Activated CD4-positive, alpha-beta T cell treated with anti-CD3 and anti-CD28 coated beads, Interleukin-2, Interleukin-6, amounts not matched to agents 100 ng/mL and 50 ng/mL, durations not matched to agents 16 hours and 8 hours (primary cell): ENCODE measurements around the gene TCTN2.

ENCODE experiments used
- DNase-seq: peaks from one replicate; pipeline ENCODE4 v3.0.0-alpha.2; 2020

TCTN2 gene

DNA sequence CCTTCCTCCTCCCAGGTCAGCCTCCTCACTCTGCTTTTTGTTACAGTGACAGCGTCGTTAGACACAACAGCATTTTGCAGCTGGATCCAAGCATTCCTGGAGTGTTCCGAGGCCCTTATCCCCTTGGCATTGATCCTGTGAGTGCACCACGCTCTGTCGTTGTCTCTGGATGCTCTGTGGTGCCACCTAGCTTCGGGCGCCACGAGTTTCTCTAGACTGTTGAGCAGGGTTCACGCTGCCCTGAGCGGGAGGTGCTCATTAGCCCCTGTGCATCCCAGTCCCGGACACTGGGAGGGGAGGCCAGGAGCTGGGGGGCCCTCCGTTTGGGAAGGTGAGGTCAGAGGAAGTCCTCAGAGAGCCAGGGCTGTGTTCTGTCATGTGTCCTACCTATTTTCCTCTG is 73.9 kb downstream of the TCTN2 start:
- DNase-seq: no peak

- no peak for DNase-seq
Measured at GRCh38 chr12:123747309-123747708, 76.4 kb downstream of the TCTN2 start.

- DNase-seq: no peak
Measured at GRCh38 chr12:123748161-123748560, 77.2 kb downstream of the TCTN2 start.

GRCh38 chr12:123748661-123749060 is 77.7 kb downstream of the TCTN2 start:
- no peak for DNase-seq

- no peak for DNase-seq
Measured at GRCh38 chr12:123749355-123749754, 78.4 kb downstream of the TCTN2 start.

DNA sequence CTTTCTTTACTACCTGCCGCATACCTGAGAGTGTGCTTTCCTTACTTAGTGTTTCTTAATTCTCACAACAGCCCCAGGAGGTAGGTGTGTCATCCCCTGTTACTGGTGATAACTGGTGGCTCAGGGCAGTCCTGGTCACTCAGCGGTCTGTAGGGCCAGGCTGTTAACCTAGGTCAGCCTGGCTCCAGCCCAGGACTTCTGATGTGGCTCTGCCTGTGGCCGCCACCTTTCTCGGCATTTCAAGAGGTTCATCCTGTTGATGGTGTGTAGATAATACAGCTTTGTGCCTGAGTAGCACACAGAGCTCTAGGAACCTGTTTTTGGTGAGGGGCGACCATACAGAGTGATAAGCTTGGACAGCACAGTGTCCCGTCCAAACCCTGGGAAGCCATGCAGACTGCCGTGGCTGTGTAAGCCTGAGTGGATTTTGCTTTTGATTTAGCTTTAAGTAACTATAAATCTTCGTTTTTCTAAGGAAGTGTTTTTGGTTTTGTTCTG is 79.3 kb downstream of the TCTN2 start:
- no peak for DNase-seq

DNA sequence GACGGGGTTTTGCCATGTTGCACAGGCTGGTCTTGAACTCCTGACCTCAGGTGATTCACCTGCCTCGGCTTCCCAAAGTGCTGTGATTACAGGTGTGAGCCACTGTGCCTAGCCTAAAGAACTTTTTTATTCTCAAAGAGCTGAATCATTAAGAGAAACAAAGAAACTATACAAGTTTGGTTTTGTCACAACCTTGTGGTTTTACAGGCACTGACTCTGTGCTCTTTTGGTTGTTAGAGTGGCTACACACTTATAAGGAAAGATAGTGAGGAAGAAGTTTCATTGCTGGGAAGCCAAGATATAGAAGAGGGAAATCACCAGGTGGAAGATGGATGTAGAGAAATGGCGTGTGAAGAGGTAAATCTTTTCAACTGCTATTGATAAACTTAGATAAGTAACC is 81.1 kb downstream of the TCTN2 start:
- no peak for DNase-seq

DNA sequence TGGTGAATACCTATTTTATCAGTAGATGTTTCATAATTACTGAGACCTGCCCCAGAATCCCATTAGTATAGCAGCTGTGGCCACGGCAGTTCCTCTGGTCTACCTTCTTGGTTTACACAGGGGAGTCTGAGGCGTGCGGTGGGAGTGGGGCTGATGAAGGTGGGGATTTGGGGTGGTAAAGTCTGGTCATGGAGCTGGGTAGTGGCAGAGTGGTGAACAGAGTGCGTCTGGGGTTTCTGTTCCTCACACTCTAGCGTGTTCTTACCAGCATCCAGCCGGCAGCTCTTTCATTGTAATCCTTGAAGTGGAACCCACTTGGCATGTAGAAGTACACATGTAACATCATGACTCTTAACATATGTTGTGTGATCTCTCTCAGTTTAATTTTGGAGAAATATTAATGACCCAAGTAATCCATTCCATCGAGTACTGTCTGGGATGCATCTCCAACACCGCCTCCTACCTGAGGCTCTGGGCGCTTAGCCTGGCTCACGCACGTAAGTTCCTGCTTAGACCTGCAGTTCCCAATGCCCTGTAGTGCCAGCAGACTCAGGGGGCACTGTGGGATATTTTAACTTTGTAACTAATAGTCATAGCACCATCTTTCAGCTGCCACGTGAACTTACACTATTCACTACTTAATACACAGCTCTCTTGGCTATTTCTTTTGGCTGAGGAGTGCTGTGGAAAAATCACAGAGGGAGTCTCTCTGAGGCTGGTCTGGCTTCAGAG is 83.3 kb downstream of the TCTN2 start:
- DNase-seq: no peak

DNA sequence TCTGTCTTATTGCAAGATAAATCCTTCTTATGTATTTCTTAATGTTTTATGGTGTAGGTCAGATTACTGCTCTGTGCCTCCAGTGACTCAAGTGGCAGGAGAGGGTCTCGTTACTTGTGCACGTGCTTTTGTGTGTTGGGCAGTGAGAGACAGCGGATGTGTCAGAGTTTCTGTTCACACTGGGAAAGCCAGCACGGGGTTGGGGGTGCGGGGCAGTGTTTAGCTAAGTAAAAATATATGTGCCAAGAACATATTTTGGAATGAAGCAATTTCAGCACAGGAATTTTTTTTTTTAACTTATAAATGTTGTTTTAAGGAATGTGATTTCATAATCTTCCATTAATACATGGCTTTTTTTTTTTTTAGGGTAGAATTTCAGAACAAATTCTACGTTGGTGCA is 86.6 kb downstream of the TCTN2 start:
- DNase-seq: no peak
